ENCODE results near the gene WDR37. TPM values are rescaled to one million over a fixed set of nuclear protein-coding genes. Genes with fewer than 3 reads are reported as not detected.

The WDR37 gene
- polyA plus RNA-seq, 1 donor (not counting 4 experiments of a cell fraction or from before 2014, with no cell fraction given): 16.0 TPM

DNA sequence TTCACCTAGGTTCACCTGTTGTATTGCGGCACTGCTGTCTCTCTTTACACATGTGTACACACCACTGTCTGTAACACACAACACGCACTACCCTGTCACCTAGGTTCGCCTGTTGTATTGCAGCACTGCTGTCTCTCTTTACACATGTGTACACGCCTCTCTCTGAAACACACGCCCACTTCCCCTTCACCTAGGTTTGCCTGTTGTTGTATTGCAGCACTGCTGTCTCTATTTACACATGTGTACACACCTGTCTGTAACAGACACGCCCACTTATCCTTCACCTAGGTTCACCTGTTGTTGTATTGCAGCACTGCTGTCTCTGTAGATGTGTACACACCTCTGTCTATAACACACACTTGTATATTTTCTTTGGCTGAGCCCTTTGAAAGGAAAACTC, 51.5 kb downstream of the WDR37 start:
- no peak overlapping the region for H2AFZ ChIP-seq (ENCODE audit: control insufficient read depth, low read length)
- DNase-seq (ENCODE audit: low read depth, low spot score) (no peak), FAIRE-seq (no peak)
- peaks cover 37 to 46% of the 10 kb centered on the region in 2 experiments for H3K36me3 ChIP-seq (ENCODE audit: control insufficient read depth in 2 of 2, extremely low read depth in 1 of 2, insufficient read depth in 2 of 2, low read length in 2 of 2)
- H3K9me3 ChIP-seq (ENCODE audit: control insufficient read depth, low read depth, low read length): peaks cover 4% of the 10 kb centered on the region
- no peak overlapping the region for H3K4me3 ChIP-seq (ENCODE audit: control insufficient read depth in 2 of 3, extremely low read depth in 1 of 3, insufficient read depth in 2 of 3, low read depth in 1 of 3, low read length in 3 of 3)
- H3K4me2 ChIP-seq (ENCODE audit: control insufficient read depth, extremely low read depth, insufficient read depth, low read depth, low read length): no peak overlapping the region
- H3K27me3 ChIP-seq (ENCODE audit: control insufficient read depth, extremely low read depth, insufficient read depth, low read length): no peaks in the 10 kb centered on the region
- no peak overlapping the region for H3K9ac ChIP-seq (ENCODE audit: control insufficient read depth, extremely low read depth, insufficient read depth, low read length)
- peaks cover 18% of the 10 kb centered on the region for H3K79me2 ChIP-seq (ENCODE audit: control insufficient read depth, insufficient read depth, low read length)
- TF ChIP-seq EZH2 (IDR thresholded peaks at IDR 0.05; ENCODE audit: low read length): no peak
- TF ChIP-seq, protein P1, sequence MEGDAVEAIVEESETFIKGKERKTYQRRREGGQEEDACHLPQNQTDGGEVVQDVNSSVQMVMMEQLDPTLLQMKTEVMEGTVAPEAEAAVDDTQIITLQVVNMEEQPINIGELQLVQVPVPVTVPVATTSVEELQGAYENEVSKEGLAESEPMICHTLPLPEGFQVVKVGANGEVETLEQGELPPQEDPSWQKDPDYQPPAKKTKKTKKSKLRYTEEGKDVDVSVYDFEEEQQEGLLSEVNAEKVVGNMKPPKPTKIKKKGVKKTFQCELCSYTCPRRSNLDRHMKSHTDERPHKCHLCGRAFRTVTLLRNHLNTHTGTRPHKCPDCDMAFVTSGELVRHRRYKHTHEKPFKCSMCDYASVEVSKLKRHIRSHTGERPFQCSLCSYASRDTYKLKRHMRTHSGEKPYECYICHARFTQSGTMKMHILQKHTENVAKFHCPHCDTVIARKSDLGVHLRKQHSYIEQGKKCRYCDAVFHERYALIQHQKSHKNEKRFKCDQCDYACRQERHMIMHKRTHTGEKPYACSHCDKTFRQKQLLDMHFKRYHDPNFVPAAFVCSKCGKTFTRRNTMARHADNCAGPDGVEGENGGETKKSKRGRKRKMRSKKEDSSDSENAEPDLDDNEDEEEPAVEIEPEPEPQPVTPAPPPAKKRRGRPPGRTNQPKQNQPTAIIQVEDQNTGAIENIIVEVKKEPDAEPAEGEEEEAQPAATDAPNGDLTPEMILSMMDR (optimal IDR thresholded peaks at IDR 0.05 in 1 of 3, IDR thresholded peaks at IDR 0.05 in 1 of 3, conservative IDR thresholded peaks at IDR 0.05 in 1 of 3; ENCODE audit: extremely low read depth in 1 of 3, insufficient read depth in 2 of 3, low read length in 3 of 3): no peak
- dilution Hi-C loops (cut with MboI; ENCODE audit: extremely low pct_ligation_motif_present, low sequenced_read_pairs): no loop called here
- no peaks in the 10 kb centered on the region for H3K9me1 ChIP-seq (ENCODE audit: control insufficient read depth, extremely low read depth, insufficient read depth, low read length)
- no peaks in the 10 kb centered on the region for H4K20me1 ChIP-seq (ENCODE audit: control insufficient read depth, extremely low read depth, insufficient read depth, low read length)
- H3K4me1 ChIP-seq (ENCODE audit: control insufficient read depth, extremely low read depth, insufficient read depth, low read length): peaks cover 8% of the 10 kb centered on the region
- no peak overlapping the region for H3K27ac ChIP-seq (ENCODE audit: control insufficient read depth, insufficient read depth, low read length)

DNA sequence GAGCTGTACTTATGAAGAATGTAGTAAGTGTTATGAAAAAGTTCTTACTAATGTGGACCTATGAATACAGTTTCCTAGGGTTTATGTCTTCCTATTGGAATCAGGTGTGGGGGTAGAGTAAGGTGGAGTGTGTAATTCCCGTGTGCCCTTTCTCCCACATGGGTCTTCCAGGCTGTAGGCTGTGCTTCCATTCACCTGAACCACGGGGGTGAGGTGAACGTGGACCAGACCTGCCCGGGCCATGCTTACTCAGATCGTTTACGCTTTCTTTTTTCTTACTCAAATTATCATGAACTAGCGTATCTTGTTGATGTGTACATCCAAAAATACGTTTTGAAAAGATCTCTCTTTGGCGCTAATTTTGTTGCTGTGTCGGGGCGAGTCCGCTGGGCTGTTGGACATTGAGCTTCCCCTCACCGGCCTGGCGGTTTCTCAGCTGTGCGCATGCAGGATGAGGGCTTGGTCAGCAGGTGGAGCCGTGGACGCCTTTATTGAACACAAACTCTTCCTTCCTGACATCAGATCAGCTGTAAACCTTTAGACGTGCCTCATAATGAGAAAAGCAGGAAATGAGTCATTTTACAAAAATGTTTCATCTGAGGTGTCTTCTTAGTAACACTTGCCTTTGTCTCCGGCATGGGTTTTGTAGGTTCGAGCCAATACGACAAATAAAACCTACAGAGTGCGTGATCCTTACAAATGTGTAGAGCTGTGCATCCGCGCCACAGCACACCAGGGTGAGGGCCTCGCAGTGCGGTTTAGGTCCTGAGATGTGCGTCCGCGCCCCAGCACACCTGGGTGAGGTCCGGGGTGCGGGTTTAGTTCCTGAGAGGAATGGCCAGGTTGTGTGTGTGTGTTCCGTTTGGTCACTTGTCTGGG, 53.8 kb downstream of the WDR37 start:
- FAIRE-seq: peak; percentile 93
- H3K27me3 ChIP-seq (ENCODE audit: control insufficient read depth, extremely low read depth, insufficient read depth, low read length): no peaks in the 10 kb centered on the region
- H3K9me1 ChIP-seq (ENCODE audit: control insufficient read depth, extremely low read depth, insufficient read depth, low read length): no peaks in the 10 kb centered on the region

More for the DNA sequence above, 53.8 kb downstream of the WDR37 start:
- no peak overlapping the region for H3K4me3 ChIP-seq (ENCODE audit: control insufficient read depth in 2 of 3, extremely low read depth in 1 of 3, insufficient read depth in 2 of 3, low read depth in 1 of 3, low read length in 3 of 3)
- H3K4me1 ChIP-seq (ENCODE audit: control insufficient read depth, extremely low read depth, insufficient read depth, low read length): peaks cover 8% of the 10 kb centered on the region
- H3K4me2 ChIP-seq (ENCODE audit: control insufficient read depth, extremely low read depth, insufficient read depth, low read depth, low read length): peak overlapping the region; percentile 34
- H3K9me3 ChIP-seq (ENCODE audit: control insufficient read depth, low read depth, low read length): peaks cover 4% of the 10 kb centered on the region
- peak; percentile 62 for DNase-seq (ENCODE audit: low read depth, low spot score)
- TF ChIP-seq, protein P1 (optimal IDR thresholded peaks at IDR 0.05 in 1 of 3, IDR thresholded peaks at IDR 0.05 in 1 of 3, conservative IDR thresholded peaks at IDR 0.05 in 1 of 3; ENCODE audit: extremely low read depth in 1 of 3, insufficient read depth in 2 of 3, low read length in 3 of 3): peak; percentile 67 to 91 (median 82)
- TF ChIP-seq EZH2 (IDR thresholded peaks at IDR 0.05; ENCODE audit: low read length): no peak
- peaks cover 33 to 42% of the 10 kb centered on the region in 2 experiments for H3K36me3 ChIP-seq (ENCODE audit: control insufficient read depth in 2 of 2, extremely low read depth in 1 of 2, insufficient read depth in 2 of 2, low read length in 2 of 2)
- no peaks in the 10 kb centered on the region for H4K20me1 ChIP-seq (ENCODE audit: control insufficient read depth, extremely low read depth, insufficient read depth, low read length)
- peaks cover 16% of the 10 kb centered on the region for H3K79me2 ChIP-seq (ENCODE audit: control insufficient read depth, insufficient read depth, low read length)
- H2AFZ ChIP-seq (ENCODE audit: control insufficient read depth, low read length): no peak overlapping the region
- H3K27ac ChIP-seq (ENCODE audit: control insufficient read depth, insufficient read depth, low read length): peak overlapping the region; percentile 68
- dilution Hi-C loops (cut with MboI; ENCODE audit: extremely low pct_ligation_motif_present, low sequenced_read_pairs): no loop called here
- no peak overlapping the region for H3K9ac ChIP-seq (ENCODE audit: control insufficient read depth, extremely low read depth, insufficient read depth, low read length)
